WI38 (cell line): Measurements from ENCODE around the gene IL4.
"Not testable (repeated sequence)": the region's sequence is repeated elsewhere in the genome, so short reads cannot be mapped to it uniquely, and the experiment has no call there.

Source experiments
- H3K4me3 ChIP-seq: 2 replicates; pipeline ENCODE4 v1.5.1; 2011; ENCODE audit warnings: low read depth, mild to moderate bottlenecking, control low read depth, low read length
- TF ChIP-seq, protein P1 (sequence below): IDR thresholded peaks from 2 replicates; pipeline ENCODE4 v1.5.1; 2012; ENCODE audit warnings: low read depth, mild to moderate bottlenecking, control low read depth, low read length

The IL4 gene

DNA sequence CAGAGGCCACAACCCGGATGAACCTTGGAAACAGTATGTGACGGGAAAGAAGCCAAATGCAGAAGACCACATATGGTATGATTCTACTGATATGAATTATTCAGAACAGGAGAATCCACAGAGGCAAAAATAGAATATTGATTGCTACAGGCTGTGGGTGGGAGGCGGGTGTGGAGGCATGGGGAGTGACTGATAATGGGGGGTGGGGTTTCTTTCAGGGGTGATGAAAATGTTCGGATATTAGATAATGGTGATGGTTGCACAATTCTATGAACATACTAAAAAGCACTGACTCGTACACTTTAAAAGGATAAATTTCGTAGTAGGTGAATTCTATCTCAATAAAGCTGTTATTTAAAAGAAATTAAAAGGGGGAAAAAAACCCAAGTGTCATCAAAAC lies 10.7 kb downstream of the IL4 start:
- TF ChIP-seq, protein P1, sequence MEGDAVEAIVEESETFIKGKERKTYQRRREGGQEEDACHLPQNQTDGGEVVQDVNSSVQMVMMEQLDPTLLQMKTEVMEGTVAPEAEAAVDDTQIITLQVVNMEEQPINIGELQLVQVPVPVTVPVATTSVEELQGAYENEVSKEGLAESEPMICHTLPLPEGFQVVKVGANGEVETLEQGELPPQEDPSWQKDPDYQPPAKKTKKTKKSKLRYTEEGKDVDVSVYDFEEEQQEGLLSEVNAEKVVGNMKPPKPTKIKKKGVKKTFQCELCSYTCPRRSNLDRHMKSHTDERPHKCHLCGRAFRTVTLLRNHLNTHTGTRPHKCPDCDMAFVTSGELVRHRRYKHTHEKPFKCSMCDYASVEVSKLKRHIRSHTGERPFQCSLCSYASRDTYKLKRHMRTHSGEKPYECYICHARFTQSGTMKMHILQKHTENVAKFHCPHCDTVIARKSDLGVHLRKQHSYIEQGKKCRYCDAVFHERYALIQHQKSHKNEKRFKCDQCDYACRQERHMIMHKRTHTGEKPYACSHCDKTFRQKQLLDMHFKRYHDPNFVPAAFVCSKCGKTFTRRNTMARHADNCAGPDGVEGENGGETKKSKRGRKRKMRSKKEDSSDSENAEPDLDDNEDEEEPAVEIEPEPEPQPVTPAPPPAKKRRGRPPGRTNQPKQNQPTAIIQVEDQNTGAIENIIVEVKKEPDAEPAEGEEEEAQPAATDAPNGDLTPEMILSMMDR, result no peak
- no peak overlapping the region for H3K4me3 ChIP-seq

DNA sequence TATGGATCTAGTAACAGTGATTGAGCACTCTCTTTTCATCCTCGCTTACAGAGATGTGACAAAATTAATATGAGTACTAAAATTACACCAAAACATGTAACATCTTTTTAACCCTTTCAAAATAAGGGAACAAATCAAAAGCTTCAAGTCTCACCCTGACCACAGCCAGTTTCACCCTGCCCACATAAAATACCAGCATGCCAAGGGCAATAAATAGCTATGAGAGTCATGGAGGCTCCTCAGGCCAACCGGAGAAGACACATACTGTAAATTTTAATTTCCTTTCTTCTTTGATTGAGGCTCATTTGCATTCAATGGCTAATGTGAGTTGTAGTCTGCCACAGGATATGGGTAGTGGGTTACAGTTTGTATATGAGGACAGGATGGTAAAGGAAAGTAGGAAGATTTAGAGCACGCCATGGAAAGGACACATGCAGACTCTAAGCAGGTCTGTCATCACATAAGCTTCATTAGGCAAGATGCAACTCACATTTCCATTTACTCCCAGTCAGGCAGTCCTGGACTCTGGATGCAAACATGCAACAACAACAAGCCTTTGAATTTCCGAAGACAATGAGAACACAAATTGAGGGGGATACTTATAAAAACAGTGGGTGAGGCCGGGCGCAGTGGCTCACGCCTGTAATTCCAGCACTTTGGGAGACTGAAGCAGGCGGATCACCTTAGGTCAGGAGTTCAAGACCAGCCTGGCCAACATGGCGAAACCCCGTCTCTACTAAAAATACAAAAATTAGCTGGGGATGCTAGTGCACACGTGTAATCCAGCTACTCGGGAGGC lies 11.3 kb downstream of the IL4 start:
- TF ChIP-seq, protein P1, result no peak
- no peak overlapping the region for H3K4me3 ChIP-seq

DNA sequence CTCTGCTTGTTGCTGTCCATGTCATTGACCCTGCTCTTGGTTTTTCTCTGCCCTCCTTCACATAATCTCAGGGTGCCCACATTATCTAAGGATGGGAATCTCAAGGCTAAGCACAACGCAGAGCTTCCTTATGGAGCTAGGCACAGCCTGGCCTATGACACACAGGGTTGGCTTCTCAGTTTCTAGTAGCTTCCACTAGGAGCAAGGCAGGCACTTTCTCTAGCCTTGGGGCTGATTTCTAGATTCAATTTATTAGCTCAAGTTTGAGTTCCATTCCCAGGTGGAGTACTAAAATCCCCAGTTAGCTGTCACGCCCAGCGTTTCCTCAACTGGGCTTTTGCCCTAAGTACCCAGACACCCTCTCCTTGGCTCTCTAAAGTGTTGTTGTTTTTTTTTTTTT lies 12.4 kb downstream of the IL4 start:
- TF ChIP-seq, protein P1, result no peak
- H3K4me3 ChIP-seq, result no peak overlapping the region

DNA sequence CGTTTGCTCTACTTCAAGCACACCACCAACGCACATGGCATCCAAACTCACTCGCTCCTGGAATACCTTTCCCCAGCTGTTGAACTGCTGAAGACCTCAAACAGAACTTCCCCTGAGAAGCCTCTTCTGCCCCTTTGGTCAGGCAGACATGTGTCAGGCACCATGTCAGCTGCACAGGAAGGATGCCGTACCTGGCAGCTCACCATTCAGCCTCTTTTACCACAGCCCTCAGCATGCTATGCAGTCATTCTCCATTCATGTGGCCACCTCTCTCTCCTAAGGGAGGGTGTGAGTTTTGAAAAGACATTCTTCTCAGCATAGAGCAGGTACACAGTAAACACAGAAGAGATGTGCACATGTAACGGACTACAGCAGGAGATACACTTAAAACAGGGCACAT lies 14.2 kb downstream of the IL4 start:
- TF ChIP-seq, protein P1, result no peak
- H3K4me3 ChIP-seq, result no peak overlapping the region

DNA sequence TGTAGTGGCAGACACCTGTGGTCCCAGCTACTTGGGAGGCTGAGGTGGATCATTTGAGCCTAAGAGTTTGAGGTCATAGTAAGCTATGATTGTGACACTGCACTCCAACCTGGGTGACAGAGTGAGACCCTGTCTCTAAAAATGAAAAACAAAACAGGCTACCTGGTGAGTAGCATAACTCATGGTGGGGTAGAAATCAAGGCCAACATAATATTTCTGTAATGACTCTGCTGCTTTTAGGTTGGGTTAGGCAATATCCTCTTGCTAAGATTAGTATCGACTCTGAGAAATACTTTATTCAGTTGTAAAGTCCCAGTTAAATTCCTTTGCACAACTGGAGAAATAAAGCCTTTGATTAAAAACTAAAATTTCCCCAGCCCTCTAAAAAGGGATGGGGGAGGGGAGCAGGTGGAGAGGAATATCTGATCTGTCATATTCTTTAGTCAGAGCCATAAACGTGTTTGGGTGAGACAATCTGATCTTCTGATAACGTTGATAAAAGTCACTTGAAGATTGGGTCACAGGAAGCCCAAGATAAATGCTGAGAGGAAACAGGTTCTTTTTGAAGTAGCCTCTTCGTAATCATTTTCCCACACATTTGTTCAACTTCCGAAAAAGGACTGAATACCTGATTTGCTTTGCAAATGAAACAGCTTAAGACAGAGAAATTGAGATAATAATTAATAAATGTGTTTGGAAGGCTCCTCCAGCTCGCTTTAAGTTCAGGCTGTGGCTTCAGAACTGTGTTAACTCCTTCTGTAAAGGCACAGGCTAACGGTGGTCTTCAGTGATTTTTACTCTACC lies 14.9 kb downstream of the IL4 start:
- no peak overlapping the region for H3K4me3 ChIP-seq
- TF ChIP-seq, protein P1, result no peak

DNA sequence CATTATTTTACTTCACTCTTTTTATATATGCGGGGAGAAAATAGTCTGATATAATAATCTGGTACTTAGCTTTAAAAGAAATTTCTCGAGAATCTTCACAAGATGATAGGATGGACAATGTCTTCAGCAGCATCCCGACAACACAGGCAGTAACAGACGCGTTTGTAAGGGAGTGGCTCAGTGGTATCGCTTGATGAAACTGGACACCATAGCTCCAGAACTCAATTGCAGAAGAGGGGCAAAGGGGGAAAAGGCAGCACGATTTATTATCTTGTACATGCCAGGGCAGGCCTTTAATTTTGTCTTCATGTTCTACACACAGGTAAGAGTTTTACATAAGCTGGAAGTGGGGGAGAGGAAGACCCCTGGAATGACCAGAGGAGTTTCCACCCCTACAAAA lies 15.7 kb downstream of the IL4 start:
- TF ChIP-seq, protein P1, result no peak

DNA sequence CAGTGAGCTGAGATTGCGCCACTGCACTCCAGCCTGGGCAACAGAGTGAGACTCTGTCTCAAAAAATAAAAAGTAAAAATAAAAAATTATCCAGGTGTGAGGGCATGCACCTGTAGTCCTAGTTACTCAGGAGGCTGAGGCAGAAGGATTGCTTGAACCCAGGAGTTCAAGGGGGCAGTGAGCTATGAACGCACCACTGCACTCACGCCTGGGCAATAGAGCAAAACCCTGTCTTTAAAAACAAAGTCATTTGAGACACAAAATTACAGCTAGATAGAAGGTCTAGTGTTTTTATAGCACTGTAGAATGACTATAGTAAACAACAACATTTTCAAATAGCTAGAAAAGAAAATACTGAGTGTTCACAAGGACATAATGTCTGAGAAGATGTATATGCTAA lies 16.4 kb downstream of the IL4 start:
- H3K4me3 ChIP-seq, result no peak overlapping the region
- TF ChIP-seq, protein P1, result no peak

More for the DNA sequence above, 15.7 kb downstream of the IL4 start:
- no peak overlapping the region for H3K4me3 ChIP-seq

DNA sequence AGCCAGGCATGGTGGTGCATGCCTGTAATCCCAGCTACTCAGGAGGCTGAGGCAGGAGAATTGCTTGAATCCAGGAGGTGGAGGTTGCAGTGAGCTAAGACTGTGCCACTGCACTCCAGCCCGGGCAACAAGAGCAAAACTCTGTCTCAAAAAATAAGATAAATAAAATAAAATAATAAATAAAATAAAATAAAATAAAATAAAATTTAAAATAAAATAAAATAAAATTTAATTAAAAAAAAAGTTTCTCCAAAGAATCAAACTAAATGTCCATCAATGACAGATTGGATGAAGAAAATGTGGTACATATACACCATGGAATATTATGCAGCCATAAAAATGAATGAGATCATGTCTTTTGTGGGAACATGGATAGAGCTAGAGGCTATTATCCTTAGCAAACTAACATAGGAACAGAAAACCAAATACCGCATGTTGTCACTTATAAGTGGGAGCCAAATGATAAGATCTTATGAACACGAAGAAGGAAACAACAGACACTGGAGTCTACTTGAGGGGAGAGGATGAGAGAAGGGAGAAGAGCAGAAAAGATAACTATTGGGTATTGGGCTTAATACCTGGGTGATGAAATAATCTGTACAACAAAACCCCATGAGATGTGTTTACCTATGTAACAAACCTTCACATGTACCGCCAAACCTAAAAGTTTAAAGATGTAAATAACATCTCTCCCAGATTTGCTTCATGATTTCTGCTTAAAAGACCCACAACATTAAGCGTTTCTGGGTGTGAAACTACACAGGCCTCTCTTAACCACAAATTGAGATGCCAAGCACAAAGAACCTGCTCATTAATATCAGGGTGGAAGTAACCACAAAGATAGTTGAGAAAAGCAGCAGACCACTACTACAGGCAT lies 18.2 kb downstream of the IL4 start:
- H3K4me3 ChIP-seq, result not testable (repeated sequence)
